KMS-11 (cell line): ENCODE results near the gene PTPN1.

Experiments
- H2AFZ ChIP-seq: fragments of 200-600 bp; sonication (generic); 2 replicates; pipeline ENCODE4 v1.6.1; 2016; ENCODE audit warnings: antibody characterized with exemption, mixed run types, low read depth
- H3K27ac ChIP-seq: fragments of 200-600 bp; sonication (generic); 2 replicates; pipeline ENCODE4 v1.6.1; 2016; ENCODE audit warnings: mild to moderate bottlenecking, mixed run types
- H3K27me3 ChIP-seq: fragments of 200-600 bp; sonication (generic); 2 replicates; pipeline ENCODE4 v1.6.1; 2017; ENCODE audit warnings: mild to moderate bottlenecking, low read depth, mixed run types, moderate library complexity; ENCODE audit not compliant: insufficient read depth
- H3K36me3 ChIP-seq: fragments of 200-600 bp; sonication (generic); 2 replicates; pipeline ENCODE4 v1.6.1; 2017; ENCODE audit warnings: mild to moderate bottlenecking, mixed run types; ENCODE audit not compliant: insufficient read depth
- H3K4me1 ChIP-seq: fragments of 200-600 bp; sonication (generic); 2 replicates; pipeline ENCODE4 v1.6.1; 2016; ENCODE audit warnings: mild to moderate bottlenecking, low read depth, mixed run types; ENCODE audit not compliant: poor library complexity, severe bottlenecking
- H3K4me2 ChIP-seq: fragments of 200-600 bp; sonication (generic); 2 replicates; pipeline ENCODE4 v1.7.0; 2016; ENCODE audit warnings: mild to moderate bottlenecking, mixed run types
- H3K4me3 ChIP-seq: fragments of 200-600 bp; sonication (generic); IDR thresholded peaks from 2 replicates; pipeline ENCODE4 v1.6.1; 2017; ENCODE audit warnings: low read depth, low read length, mixed read lengths; ENCODE audit not compliant: insufficient read depth
- H3K79me2 ChIP-seq: fragments of 200-600 bp; sonication (generic); 2 replicates; pipeline ENCODE4 v1.6.1; 2016; ENCODE audit warnings: low read depth, mixed run types; ENCODE audit not compliant: insufficient read depth
- H3K9ac ChIP-seq: fragments of 200-600 bp; sonication (generic); 2 replicates; pipeline ENCODE4 v1.6.1; 2016; ENCODE audit warnings: mild to moderate bottlenecking, mixed run types
- H4K20me1 ChIP-seq: fragments of 200-600 bp; sonication (generic); 2 replicates; pipeline ENCODE4 v1.6.1; 2016; ENCODE audit warnings: mild to moderate bottlenecking, mixed run types; ENCODE audit not compliant: insufficient read depth
- CTCF ChIP-seq: fragments of 200-600 bp; sonication (generic); conservative IDR thresholded peaks from 2 replicates; pipeline ENCODE4 v1.6.1; 2017; ENCODE audit warnings: low read depth, mild to moderate bottlenecking, antibody characterized with exemption, low read length, moderate library complexity, mixed read lengths

Gene PTPN1

GRCh38 chr20:50629670-50630045, 119.5 kb downstream of the PTPN1 start:
- no peak for TF ChIP-seq CTCF
- Histone ChIP-seq H3K27ac (no peak overlapping the region), H3K4me2 (no peak overlapping the region), H3K27me3 (peaks cover 31% of the 10 kb centered on the region), H3K4me3 (no peak overlapping the region), H4K20me1 (no peaks in the 10 kb centered on the region), H3K79me2 (no peaks in the 10 kb centered on the region), H3K9ac (no peak overlapping the region), H3K4me1 (no peaks in the 10 kb centered on the region), H3K36me3 (no peaks in the 10 kb centered on the region), H2AFZ (no peak overlapping the region)

GRCh38 chr20:50630578-50631263, 120.5 kb downstream of the PTPN1 start:
- Histone ChIP-seq H3K79me2 (no peaks in the 10 kb centered on the region), H3K4me3 (no peak overlapping the region), H3K4me1 (peaks cover 2% of the 10 kb centered on the region), H3K9ac (no peak overlapping the region), H2AFZ (no peak overlapping the region), H3K27me3 (peaks cover 31% of the 10 kb centered on the region), H3K36me3 (no peaks in the 10 kb centered on the region), H3K27ac (no peak overlapping the region), H3K4me2 (no peak overlapping the region), H4K20me1 (no peaks in the 10 kb centered on the region)
- TF ChIP-seq CTCF = no peak

- no peak overlapping the region for H3K27ac ChIP-seq
- H3K27me3 ChIP-seq = peaks cover 31% of the 10 kb centered on the region
- TF ChIP-seq CTCF = no peak
- H3K36me3 ChIP-seq = no peaks in the 10 kb centered on the region
- H3K4me3 ChIP-seq = no peak overlapping the region
- no peaks in the 10 kb centered on the region for H4K20me1 ChIP-seq
- peaks cover 7% of the 10 kb centered on the region for H3K4me1 ChIP-seq
- H2AFZ ChIP-seq = no peak overlapping the region
- H3K9ac ChIP-seq = no peak overlapping the region
- H3K4me2 ChIP-seq = no peak overlapping the region
- H3K79me2 ChIP-seq = no peaks in the 10 kb centered on the region
These were observed 122.1 kb downstream of the PTPN1 start for GRCh38 chr20:50632236-50632635.

GRCh38 chr20:50632701-50633100, 122.5 kb downstream of the PTPN1 start:
- Histone ChIP-seq H4K20me1 (no peaks in the 10 kb centered on the region), H3K27me3 (peaks cover 31% of the 10 kb centered on the region), H3K79me2 (no peaks in the 10 kb centered on the region), H3K4me2 (no peak overlapping the region), H3K36me3 (no peaks in the 10 kb centered on the region), H3K4me1 (peaks cover 7% of the 10 kb centered on the region), H2AFZ (no peak overlapping the region), H3K9ac (no peak overlapping the region), H3K4me3 (no peak overlapping the region), H3K27ac (no peak overlapping the region)
- TF ChIP-seq CTCF = no peak
